Occipital lobe (tissue), 2 donors: ENCODE results near the gene BFSP2. TPM values are rescaled to one million over a fixed set of nuclear protein-coding genes. Genes with fewer than 3 reads are reported as not detected.
"Not testable (repeated sequence)": the region's sequence is repeated elsewhere in the genome, so short reads cannot be mapped to it uniquely, and the experiment has no call there.

Experiments used
- DNase-seq: peaks from one replicate; lab custom pipeline; 2025; lab: John Stamatoyannopoulos, UW
- total RNA-seq: library from RNA; depleted of rRNA; stranded (reverse); fragments of >200 nt; gene quantifications from one replicate; pipeline ENCODE4 v1.2.3, GENCODE V29; 2014

Gene BFSP2
- total RNA-seq, 1 donor from 2014 or later: 1.1 TPM

GRCh38 chr3:133455281-133455680 is 55.4 kb downstream of the BFSP2 start:
- no peak for DNase-seq

- no peak for DNase-seq
Observed at GRCh38 chr3:133455960-133456359, 56.1 kb downstream of the BFSP2 start.

DNA sequence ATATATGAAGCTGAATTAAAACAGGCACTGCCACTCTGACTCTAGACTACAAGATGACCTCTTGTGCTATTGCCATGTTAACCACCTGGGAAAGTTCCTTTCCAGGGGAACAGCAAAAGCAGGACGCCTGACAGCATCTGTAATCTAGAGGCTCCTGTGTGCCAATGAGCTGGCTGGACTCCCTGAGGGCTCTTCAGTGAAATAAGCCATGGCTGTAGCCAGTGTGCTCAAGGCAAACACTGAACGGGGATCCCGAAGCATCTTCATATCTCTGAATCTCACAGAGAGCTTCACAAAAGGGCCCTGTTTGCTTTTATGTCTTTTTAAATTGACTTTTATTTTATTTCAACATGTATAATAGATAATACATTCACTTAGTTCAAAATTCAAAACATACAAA is 57.2 kb downstream of the BFSP2 start:
- no peak for DNase-seq

DNA sequence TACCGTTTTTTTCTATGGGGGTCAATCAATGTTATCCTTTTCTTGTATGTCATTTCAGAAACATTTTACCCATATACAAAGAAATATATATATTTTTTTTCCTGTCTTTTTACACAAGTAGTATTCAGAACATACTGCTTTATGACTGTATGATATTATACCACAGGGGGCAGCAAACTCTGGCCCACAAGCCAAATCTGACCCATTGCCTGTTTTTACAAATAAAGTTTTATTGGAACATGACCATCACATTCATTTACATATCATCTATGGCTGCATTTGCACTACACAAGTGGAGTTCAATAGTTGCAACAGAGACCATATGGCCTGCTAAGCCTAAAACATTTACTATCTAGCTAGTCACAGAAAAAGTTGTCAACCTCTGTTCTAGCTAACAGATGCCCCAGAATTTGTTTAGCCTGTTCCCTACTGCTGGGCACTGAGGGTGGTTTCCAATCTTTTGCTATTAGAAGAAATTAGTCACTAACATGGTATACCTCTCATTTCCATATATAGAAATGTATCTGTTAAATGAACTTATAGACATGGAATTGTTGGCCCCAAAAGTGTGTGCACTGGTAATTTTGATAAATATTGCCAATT is 57.7 kb downstream of the BFSP2 start:
- no peak for DNase-seq

DNA sequence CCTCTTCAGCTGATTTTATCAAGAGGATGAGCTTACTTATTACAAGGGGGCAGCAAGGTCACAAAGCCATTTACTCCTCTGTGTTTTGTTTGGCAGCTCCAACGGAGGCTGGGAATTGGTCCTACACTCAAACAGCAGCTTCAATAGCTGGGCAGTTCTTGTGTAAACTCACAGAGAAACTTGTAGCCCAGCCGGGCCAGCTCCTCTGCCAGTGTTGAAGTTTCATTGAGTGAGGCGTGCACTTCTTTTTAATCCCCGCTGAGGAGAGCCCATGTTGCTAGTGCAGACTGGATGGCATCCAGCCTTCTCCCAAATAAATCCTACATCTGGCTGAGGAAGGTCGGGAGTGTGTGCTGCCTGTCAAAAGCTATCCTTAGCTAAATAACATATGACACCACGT is 59.5 kb downstream of the BFSP2 start:
- DNase-seq: no peak

DNA sequence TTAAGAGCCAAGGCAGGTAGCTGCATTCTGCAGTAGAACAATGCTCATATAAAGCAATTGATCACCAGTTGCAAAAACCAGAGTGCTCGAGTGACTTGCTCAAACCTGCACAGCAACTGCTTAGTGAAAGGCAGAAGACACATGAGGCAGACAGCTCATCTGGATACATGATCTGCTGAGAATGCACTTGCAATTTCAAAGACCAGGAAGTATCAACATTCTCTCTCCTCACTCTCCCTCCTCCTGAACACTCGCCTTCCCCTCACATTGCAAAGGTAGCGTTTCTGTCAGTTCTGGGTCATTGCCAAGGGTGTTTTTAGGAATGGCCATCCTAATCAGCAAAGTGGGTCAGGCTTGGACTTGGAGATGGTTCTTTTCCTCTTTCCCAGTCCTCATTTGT is 61.0 kb downstream of the BFSP2 start:
- no peak for DNase-seq

GRCh38 chr3:133461291-133461690 is 61.4 kb downstream of the BFSP2 start:
- no peak for DNase-seq

- DNase-seq: no peak
Observed at GRCh38 chr3:133463347-133463860, 63.5 kb downstream of the BFSP2 start.

DNA sequence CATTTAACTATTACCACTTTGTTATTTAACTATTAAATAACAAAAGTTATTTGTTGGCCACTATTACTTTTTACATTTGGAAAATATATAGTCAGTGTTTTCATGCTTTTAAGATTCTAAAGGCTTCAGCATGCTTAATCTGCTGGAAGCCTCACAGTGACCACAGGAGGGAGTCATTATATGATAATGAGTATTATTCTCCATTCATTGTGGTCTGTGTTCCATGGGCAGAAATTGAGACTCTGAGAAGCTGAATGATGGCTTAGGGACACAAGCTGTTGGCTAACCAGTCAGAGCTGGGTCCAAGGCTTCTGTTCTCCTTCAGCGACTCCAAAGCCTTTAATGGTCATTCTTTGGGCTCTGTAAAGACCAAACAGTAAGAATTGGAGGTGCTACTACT is 64.7 kb downstream of the BFSP2 start:
- no peak for DNase-seq

DNA sequence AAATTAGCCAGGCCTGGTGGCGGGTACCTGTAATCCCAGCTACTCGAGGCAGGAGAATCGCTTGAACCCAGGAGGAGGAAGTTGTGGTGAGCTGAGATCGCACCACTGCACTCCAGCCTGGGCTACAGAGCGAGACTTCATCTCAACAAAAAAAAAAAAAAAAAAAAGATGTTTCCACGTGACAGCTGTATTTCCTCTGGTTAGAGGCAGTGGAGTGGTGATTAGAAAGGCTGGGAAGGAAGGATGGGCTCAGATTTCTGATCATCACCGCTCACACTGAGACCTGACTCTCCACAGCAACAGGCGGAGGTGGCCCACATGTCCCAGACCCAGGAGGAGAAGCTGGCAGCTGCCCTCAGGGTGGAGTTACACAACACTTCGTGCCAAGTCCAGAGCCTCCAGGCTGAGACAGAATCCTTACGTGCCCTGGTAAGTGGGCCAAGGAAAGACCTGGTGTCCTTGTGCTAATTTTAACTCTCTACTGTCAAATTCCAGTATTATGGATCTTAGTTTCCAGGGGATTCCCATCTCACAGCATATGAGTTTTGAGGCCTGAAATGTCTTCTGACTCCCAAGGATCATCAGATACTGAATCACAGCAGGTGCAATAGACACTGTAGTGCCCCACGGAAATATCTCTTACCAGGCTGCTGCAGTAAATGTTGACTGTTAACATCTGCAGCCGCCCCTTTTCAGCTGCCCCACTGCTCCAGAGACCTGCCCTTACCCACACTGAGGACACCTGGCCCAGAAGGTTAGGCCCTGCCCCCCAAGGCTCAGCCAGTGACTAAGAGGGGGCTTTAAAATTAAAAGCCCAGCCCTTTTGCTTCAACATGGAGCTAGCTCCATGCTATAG is 66.9 kb downstream of the BFSP2 start:
- no peak for DNase-seq

DNA sequence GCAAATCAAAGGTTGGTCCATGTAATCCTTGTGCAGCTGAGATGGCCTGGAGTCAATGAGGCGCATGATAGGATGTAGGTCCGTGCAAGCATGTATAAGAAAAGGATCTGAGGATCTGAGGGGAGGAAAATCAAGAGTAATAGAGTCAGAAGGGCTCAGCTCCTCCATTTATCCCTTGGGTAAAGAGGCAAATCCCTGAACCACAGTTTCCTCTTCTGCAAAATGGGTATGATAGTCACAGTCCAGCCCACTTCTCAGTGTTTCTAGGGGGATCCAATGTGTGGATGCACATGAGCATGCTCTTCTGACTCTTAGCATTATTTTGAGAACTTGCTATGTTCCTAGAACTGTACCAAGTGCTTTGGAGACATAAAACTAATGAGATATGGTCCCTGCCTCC is 67.9 kb downstream of the BFSP2 start:
- DNase-seq: no peak

DNA sequence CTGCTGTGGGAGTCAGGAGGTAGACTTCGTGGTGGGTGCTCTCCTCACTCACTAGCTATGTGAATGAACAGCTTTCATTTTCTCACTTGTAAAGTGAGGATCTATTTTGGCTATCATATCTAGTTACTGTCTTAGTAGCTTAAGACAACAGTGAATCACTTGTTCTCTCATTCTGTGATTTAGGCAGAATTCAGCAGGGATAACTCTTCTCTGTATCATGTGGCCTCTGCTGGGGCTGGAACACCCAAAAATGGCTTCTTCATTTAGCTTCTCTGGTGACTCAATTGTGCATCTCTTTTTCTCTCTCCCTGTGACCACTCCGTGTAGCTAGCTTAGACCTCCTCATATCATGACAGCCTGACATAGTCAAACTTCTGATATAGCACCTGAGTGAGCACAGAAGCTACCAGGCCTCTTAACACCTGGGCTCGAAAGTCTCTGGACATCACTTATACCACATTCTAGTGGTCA is 68.4 kb downstream of the BFSP2 start:
- no peak for DNase-seq

DNA sequence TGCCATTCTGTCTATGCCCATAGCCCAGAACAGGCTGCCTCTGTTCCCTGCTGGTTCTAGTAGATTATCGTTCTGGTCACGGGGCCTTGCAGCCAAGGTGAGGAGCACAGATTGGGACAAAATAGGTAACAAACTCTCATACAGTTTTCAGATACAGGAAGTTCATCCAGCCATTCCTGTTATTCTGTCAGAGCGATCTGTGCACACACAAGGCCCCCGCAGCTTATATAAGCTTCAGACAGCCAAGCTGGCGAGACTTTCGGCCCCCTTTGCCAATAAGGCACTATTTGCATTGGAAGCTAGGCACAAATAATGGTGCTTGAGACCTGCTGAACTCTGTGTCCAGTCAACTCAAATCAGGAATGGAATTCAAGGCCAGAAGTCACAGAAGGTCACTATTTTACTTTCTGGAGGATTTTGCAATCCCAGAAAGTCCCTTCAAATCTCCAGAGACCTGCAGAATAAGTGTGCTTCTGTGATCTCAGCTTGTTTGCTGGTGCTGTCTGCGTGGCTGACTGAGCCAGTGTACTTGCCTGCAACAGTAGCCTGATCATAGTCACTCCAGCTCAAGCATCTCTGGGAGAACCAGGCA is 69.4 kb downstream of the BFSP2 start:
- no peak for DNase-seq

- no peak for DNase-seq
Observed at GRCh38 chr3:133472242-133472641, 72.4 kb downstream of the BFSP2 start.

- no peak for DNase-seq
Observed at GRCh38 chr3:133472889-133473288, 73.0 kb downstream of the BFSP2 start.

GRCh38 chr3:133473472-133474191 is 73.8 kb downstream of the BFSP2 start:
- not testable (repeated sequence) for DNase-seq

GRCh38 chr3:133474251-133474801 is 74.5 kb downstream of the BFSP2 start:
- DNase-seq: no peak

GRCh38 chr3:133474817-133475216 is 75.0 kb downstream of the BFSP2 start:
- no peak for DNase-seq

GRCh38 chr3:133475245-133476010 is 75.6 kb downstream of the BFSP2 start:
- no peak for DNase-seq

- DNase-seq: no peak
Observed at GRCh38 chr3:133476971-133477375, 77.1 kb downstream of the BFSP2 start.

DNA sequence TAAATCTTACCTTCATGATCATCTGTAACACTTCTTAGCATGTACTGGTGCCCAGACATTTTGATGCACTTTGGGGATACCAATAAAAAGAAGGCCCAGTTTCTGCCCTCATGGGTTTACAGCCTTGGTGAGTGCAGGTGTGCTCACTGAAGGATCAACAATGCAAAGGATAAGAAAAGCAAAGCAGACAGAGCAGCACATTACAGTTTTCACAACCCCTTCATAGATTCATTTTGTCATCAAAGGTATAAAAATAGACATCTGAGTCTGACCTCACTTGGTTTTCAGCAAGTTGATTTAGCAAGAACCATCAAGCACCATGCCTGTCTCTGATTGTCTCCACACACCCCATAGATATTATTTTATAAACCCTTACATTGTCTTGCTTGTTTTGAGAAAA is 77.6 kb downstream of the BFSP2 start:
- DNase-seq: no peak
